Activated B cell treated with CpG ODN at 0.5 μM for 24 hours (primary cell): ENCODE measurements around the gene COL25A1. TPM values are rescaled to one million over a fixed set of nuclear protein-coding genes. Genes with fewer than 3 reads are reported as not detected.

Experiments
- ATAC-seq: fragments of 200-7000 bp; cut with Tn5 transposase; one replicate; pipeline ENCODE4 v1.10.0; 2021; ENCODE audit warnings: low read depth, mild to moderate bottlenecking, moderate library complexity
- CTCF ChIA-PET: fragments of 350-600 bp; sonication (Branson Sonifier 250); formaldehyde crosslinking; loops from one replicate; lab custom pipeline; 2021; ENCODE audit warnings: antibody characterized with exemption; lab: Charles Lee
- POLR2A ChIA-PET: fragments of 350-600 bp; sonication (Branson Sonifier 250); formaldehyde crosslinking; loops from one replicate; lab custom pipeline; 2021; ENCODE audit warnings: antibody characterized with exemption; lab: Charles Lee
- DNase-seq: peaks from one replicate; pipeline ENCODE4 v3.0.0; 2022
- H3K27ac Mint-ChIP-seq: one replicate; pipeline ENCODE4 v1.8.0; 2020; ENCODE audit warnings: mixed read lengths
- H3K27me3 Mint-ChIP-seq: one replicate; pipeline ENCODE4 v1.8.0; 2021; ENCODE audit warnings: mixed read lengths
- H3K36me3 Mint-ChIP-seq: one replicate; pipeline ENCODE4 v1.8.0; 2021; ENCODE audit warnings: low read depth, mixed read lengths
- H3K4me1 Mint-ChIP-seq: one replicate; pipeline ENCODE4 v1.8.0; 2021; ENCODE audit warnings: mixed read lengths
- H3K4me3 Mint-ChIP-seq: one replicate; pipeline ENCODE4 v1.8.0; 2020; ENCODE audit warnings: mild to moderate bottlenecking, mixed read lengths
- H3K9me3 Mint-ChIP-seq: one replicate; pipeline ENCODE4 v1.8.0; 2020; ENCODE audit warnings: mixed read lengths
- intact Hi-C: fragments of 100-400 bp; cut with micrococcal nuclease; formaldehyde crosslinking; loops from one replicate; pipeline ENCODE4 v1.15.1; 2024
- total RNA-seq: library from RNA; stranded (reverse); gene quantifications from 2 replicates; pipeline ENCODE4 v1.2.3, GENCODE V29; 2022
- TF ChIP-seq, protein P1 (sequence below): fragments of 200-600 bp; IDR thresholded peaks from one replicate; pipeline ENCODE4 v1.8.0; 2022; ENCODE audit warnings: antibody characterized with exemption, mild to moderate bottlenecking

The COL25A1 gene
- total RNA-seq, 1 donor from 2014 or later, result not detected

DNA sequence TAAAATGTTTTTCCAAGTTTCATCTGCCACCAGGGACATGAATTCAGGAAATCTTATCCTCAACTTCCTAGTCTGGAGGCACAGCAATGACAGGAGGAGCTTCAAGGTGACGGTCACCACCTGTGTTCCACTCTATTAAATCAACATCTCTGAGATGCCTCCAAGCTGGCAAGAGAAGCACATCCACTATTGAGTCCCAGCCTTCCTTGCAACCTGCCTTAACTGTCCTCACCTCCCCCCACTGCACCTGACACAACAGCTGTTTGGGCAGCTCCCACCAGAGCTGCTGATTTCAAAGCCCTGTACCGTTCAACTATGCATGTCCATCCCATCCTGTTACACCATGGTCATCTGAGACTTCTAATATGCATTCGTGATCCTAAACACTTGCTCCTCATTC is 123.4 kb downstream of the COL25A1 start:
- Mint-ChIP-seq H3K4me3 (no peak overlapping the region), H3K27me3 (no peaks in the 10 kb centered on the region), H3K4me1 (no peaks in the 10 kb centered on the region), H3K27ac (no peak overlapping the region), H3K36me3 (no peaks in the 10 kb centered on the region), H3K9me3 (no peaks in the 10 kb centered on the region)
- CTCF ChIA-PET, result no interaction called here
- DNase-seq, result no peak
- no peak for ATAC-seq
- POLR2A ChIA-PET, result no interaction called here
- intact Hi-C loops, result no loop called here
- TF ChIP-seq, protein P1, sequence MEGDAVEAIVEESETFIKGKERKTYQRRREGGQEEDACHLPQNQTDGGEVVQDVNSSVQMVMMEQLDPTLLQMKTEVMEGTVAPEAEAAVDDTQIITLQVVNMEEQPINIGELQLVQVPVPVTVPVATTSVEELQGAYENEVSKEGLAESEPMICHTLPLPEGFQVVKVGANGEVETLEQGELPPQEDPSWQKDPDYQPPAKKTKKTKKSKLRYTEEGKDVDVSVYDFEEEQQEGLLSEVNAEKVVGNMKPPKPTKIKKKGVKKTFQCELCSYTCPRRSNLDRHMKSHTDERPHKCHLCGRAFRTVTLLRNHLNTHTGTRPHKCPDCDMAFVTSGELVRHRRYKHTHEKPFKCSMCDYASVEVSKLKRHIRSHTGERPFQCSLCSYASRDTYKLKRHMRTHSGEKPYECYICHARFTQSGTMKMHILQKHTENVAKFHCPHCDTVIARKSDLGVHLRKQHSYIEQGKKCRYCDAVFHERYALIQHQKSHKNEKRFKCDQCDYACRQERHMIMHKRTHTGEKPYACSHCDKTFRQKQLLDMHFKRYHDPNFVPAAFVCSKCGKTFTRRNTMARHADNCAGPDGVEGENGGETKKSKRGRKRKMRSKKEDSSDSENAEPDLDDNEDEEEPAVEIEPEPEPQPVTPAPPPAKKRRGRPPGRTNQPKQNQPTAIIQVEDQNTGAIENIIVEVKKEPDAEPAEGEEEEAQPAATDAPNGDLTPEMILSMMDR, result no peak

DNA sequence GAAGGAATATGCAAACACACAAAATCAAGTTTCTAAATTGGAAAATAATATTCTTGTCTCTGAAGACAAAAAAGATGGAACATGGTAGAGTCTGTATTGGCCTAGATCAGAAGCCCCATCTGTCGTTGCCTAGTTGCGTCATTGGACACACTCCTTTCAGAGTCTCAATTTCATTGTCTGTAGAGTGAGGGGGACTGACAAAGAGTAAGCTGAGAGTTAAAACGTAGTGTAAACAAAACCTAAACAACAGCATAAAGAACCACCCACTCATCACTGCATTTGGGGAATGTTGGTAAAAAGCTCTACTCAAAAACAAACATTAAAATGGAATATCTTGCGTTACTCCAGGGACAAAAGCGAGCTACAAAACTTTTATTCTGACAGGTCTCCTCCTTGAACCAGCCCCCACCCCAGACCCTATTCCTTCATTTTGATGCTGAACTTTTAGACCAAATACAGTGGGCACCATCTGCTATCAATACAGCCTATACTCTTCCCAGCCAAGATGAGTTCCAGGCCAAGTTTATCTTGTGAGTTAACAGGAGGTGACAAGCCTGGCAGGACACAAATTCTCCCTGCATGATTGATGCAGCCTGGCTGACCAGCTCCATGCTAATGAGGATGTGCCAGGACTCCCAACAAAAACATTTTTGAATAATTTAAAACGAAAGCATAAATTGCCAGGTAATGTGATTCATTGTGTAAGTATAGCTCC is 125.2 kb downstream of the COL25A1 start:
- ATAC-seq, result no peak
- H3K9me3 Mint-ChIP-seq, result no peaks in the 10 kb centered on the region
- intact Hi-C loops, result no loop called here
- no peak overlapping the region for H3K27ac Mint-ChIP-seq
- no peak for DNase-seq
- TF ChIP-seq, protein P1, result no peak
- H3K27me3 Mint-ChIP-seq, result no peaks in the 10 kb centered on the region
- H3K4me3 Mint-ChIP-seq, result no peak overlapping the region
- no peaks in the 10 kb centered on the region for H3K36me3 Mint-ChIP-seq
- H3K4me1 Mint-ChIP-seq, result no peaks in the 10 kb centered on the region
- CTCF ChIA-PET, result no interaction called here
- POLR2A ChIA-PET, result no interaction called here

DNA sequence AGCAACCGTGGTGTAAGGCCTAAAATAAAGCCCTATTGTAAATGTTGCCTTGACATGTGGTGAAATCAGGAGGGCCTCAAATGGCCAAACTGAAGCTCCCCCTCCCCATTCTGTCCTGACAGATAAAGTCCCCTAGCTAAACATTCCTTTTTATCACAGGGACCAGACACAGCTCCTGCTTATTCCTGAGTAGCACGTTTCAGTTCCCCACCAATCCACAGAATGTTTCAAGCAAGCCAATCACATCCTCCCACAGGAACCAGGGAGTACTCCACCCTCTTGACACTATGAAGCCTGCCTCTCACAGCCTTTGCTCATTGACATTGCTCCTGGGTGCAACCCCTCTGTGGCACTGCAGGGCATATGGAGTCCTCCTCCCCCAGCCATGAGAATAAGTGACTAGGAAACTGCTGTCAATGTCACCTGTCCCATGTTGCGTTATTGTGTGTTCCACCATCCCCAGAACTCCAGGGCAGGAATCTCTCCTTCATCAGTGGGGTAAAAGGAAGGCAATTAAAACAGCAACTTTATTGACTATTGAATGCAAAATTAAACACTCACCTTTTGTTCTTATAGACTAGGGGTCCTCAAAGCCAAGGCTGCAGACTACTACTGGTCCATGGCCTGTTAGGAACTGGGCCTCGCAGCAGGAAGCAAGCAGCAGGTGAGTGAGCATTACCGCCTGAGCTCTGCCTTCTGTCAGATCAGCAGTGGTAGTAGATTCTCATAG is 128.1 kb downstream of the COL25A1 start:
- no peak overlapping the region for H3K4me3 Mint-ChIP-seq
- no peak for ATAC-seq
- ChIA-PET CTCF (no interaction called here), POLR2A (no interaction called here)
- no peaks in the 10 kb centered on the region for H3K9me3 Mint-ChIP-seq
- no peaks in the 10 kb centered on the region for H3K36me3 Mint-ChIP-seq
- no peaks in the 10 kb centered on the region for H3K27me3 Mint-ChIP-seq
- TF ChIP-seq, protein P1, result no peak
- intact Hi-C loops, result no loop called here
- no peaks in the 10 kb centered on the region for H3K4me1 Mint-ChIP-seq
- DNase-seq, result no peak
- H3K27ac Mint-ChIP-seq, result no peak overlapping the region

DNA sequence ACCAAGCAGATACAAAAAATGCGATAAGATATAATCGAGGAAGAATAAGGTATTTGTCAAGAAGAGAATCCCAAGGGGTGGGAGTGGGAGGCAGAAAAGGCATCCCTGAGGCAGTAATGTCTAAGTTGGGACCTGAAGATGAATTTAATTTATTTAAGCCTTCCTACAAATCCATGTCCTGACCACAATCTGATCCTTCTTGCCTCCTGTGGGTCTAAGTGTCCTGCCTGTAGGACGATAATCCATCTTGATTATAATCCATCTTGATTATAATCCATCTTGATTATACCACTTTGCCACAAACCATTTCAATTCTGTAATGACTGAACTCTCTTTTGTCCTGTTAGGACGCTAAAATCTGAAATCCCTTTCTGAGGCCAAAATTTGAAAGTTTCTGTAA is 130.2 kb downstream of the COL25A1 start:
- ChIA-PET POLR2A (no interaction called here), CTCF (no interaction called here)
- Mint-ChIP-seq H3K36me3 (no peaks in the 10 kb centered on the region), H3K4me1 (no peaks in the 10 kb centered on the region), H3K27ac (no peak overlapping the region), H3K27me3 (no peaks in the 10 kb centered on the region), H3K9me3 (no peaks in the 10 kb centered on the region), H3K4me3 (no peak overlapping the region)
- TF ChIP-seq, protein P1, result no peak
- ATAC-seq (no peak), DNase-seq (no peak)
- intact Hi-C loops, result no loop called here

DNA sequence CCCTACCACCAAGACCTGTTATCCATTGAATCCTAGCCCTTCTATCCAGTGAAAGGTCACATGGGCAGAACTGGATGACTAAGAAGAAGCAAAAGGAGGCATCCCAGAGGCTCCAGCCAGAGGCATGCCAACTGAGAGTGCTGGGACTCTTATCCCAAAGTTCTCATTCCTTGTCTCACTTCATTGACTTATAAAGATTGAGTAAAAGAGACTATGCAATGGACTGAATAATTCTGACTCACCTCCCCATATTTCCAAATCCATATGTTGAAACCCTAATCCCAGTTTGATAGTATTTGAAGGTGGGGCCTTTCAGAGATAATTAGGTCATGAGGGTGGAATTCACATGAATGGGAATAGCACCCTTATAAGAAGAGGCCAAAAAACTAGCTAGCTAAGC is 131.4 kb downstream of the COL25A1 start:
- DNase-seq, result no peak

More for the DNA sequence above, 131.4 kb downstream of the COL25A1 start:
- ChIA-PET CTCF (no interaction called here), POLR2A (no interaction called here)
- Mint-ChIP-seq H3K27me3 (no peaks in the 10 kb centered on the region), H3K27ac (no peak overlapping the region), H3K9me3 (no peaks in the 10 kb centered on the region), H3K4me3 (no peak overlapping the region), H3K4me1 (no peaks in the 10 kb centered on the region), H3K36me3 (no peaks in the 10 kb centered on the region)
- intact Hi-C loops, result no loop called here
- TF ChIP-seq, protein P1, result no peak
- no peak for ATAC-seq
